AG09309 (cell line): ENCODE data around the gene AGTR1.

ENCODE experiments used
- DNase-seq: peaks from one replicate; pipeline ENCODE4 v3.0.0-alpha.2; 2010; ENCODE audit warnings: low read depth
- H3K4me3 ChIP-seq: 2 replicates; pipeline ENCODE4 v1.5.1; 2011; ENCODE audit warnings: mild to moderate bottlenecking, low read depth, low read length, moderate library complexity; ENCODE audit not compliant: control insufficient read depth
- CTCF ChIP-seq: IDR thresholded peaks from 2 replicates; pipeline ENCODE4 v1.5.1; 2011; ENCODE audit warnings: mild to moderate bottlenecking, low read depth, low read length, inconsistent platforms; ENCODE audit not compliant: insufficient read depth, control insufficient read depth; ENCODE audit errors: missing control alignments

The AGTR1 gene

GRCh38 chr3:148716657-148717056 lies 19.0 kb downstream of the AGTR1 start:
- DNase-seq = no peak
- H3K4me3 ChIP-seq = no peak overlapping the region
- no peak for TF ChIP-seq CTCF

- TF ChIP-seq CTCF = no peak
- DNase-seq = no peak
- H3K4me3 ChIP-seq = no peak overlapping the region
These were observed 20.3 kb downstream of the AGTR1 start for GRCh38 chr3:148717885-148718561.

- TF ChIP-seq CTCF = peak; percentile 48
- DNase-seq = no peak
- no peak overlapping the region for H3K4me3 ChIP-seq
These were observed 21.5 kb downstream of the AGTR1 start for GRCh38 chr3:148718982-148719862.

- no peak for TF ChIP-seq CTCF
- no peak for DNase-seq
- no peak overlapping the region for H3K4me3 ChIP-seq
These were observed 23.2 kb downstream of the AGTR1 start for GRCh38 chr3:148720873-148721272.

- DNase-seq = peak; percentile 47
- no peak overlapping the region for H3K4me3 ChIP-seq
- TF ChIP-seq CTCF = no peak
These were observed 25.9 kb downstream of the AGTR1 start for GRCh38 chr3:148723631-148724030.

GRCh38 chr3:148727231-148727630 lies 29.5 kb downstream of the AGTR1 start:
- TF ChIP-seq CTCF = peak; percentile 52
- H3K4me3 ChIP-seq = no peak overlapping the region
- DNase-seq = no peak
